ENCODE results near the gene SGCA.
A peak's percentile ranks its signal among the peaks of the same experiment; 100 is the strongest.

SGCA gene

GRCh38 chr17:50155115-50155819 lies 10.5 kb upstream of the SGCA start:
- H3K36me3 ChIP-seq (replicated peaks), result no peaks in the 10 kb centered on the region
- no peak overlapping the region for H3K27ac ChIP-seq
- in situ Hi-C loops (cut with HindIII; ENCODE audit: low pct_ligation_motif_present, low sequenced_read_pairs), result no loop called here
- TF ChIP-seq CTCF (IDR thresholded peaks at IDR 0.05; ENCODE audit: low read depth, low read length, missing control alignments), result no peak
- H3K4me3 ChIP-seq (ENCODE audit: low read depth, low read length), result no peak overlapping the region
- H3K27me3 ChIP-seq (replicated peaks), result no peaks in the 10 kb centered on the region
- DNase-seq, result no peak

- Histone ChIP-seq H3K27me3 (replicated peaks) (no peaks in the 10 kb centered on the region), H3K36me3 (replicated peaks) (no peaks in the 10 kb centered on the region), H3K27ac (no peak overlapping the region), H3K4me3 (ENCODE audit: low read depth, low read length) (no peak overlapping the region)
- no peak for DNase-seq
- in situ Hi-C loops (cut with HindIII; ENCODE audit: low pct_ligation_motif_present, low sequenced_read_pairs), result no loop called here
- no peak for TF ChIP-seq CTCF (IDR thresholded peaks at IDR 0.05; ENCODE audit: low read depth, low read length, missing control alignments)
Measured at GRCh38 chr17:50157891-50158290, 7.9 kb upstream of the SGCA start.

GRCh38 chr17:50161023-50161910 lies 4.5 kb upstream of the SGCA start:
- H3K27me3 ChIP-seq (replicated peaks), result no peaks in the 10 kb centered on the region
- TF ChIP-seq CTCF (IDR thresholded peaks at IDR 0.05; ENCODE audit: low read depth, low read length, missing control alignments), result peak; percentile 87
- no peak overlapping the region for H3K27ac ChIP-seq
- in situ Hi-C loops (cut with HindIII; ENCODE audit: low pct_ligation_motif_present, low sequenced_read_pairs), result no loop called here
- H3K4me3 ChIP-seq (ENCODE audit: low read depth, low read length), result peak overlapping the region; percentile 71
- peak; percentile 80 for DNase-seq
- no peaks in the 10 kb centered on the region for H3K36me3 ChIP-seq (replicated peaks)

- Histone ChIP-seq H3K27ac (no peak overlapping the region), H3K4me3 (ENCODE audit: low read depth, low read length) (peak overlapping the region; percentile 71), H3K36me3 (replicated peaks) (no peaks in the 10 kb centered on the region), H3K27me3 (replicated peaks) (no peaks in the 10 kb centered on the region)
- no peak for TF ChIP-seq CTCF (IDR thresholded peaks at IDR 0.05; ENCODE audit: low read depth, low read length, missing control alignments)
- in situ Hi-C loops (cut with HindIII; ENCODE audit: low pct_ligation_motif_present, low sequenced_read_pairs), result no loop called here
- DNase-seq, result no peak
Measured at GRCh38 chr17:50161911-50162288, 3.9 kb upstream of the SGCA start.

- in situ Hi-C loops (cut with HindIII; ENCODE audit: low pct_ligation_motif_present, low sequenced_read_pairs), result no loop called here
- Histone ChIP-seq H3K36me3 (replicated peaks) (no peaks in the 10 kb centered on the region), H3K27me3 (replicated peaks) (no peaks in the 10 kb centered on the region), H3K27ac (no peak overlapping the region), H3K4me3 (ENCODE audit: low read depth, low read length) (no peak overlapping the region)
- no peak for DNase-seq
- TF ChIP-seq CTCF (IDR thresholded peaks at IDR 0.05; ENCODE audit: low read depth, low read length, missing control alignments), result no peak
Measured at GRCh38 chr17:50162466-50163254, 3.1 kb upstream of the SGCA start.

Measured in brain microvascular endothelial cell (primary cell).